H1 (cell line): ENCODE results near the gene GBX1. TPM values are rescaled to one million over a fixed set of nuclear protein-coding genes. Genes with fewer than 3 reads are reported as not detected.

ENCODE experiments used
- CTCF ChIA-PET: fragments of 300-600 bp; sonication (Branson Sonifier 250); formaldehyde crosslinking; loops from one replicate; lab custom pipeline; 2021; ENCODE audit not compliant: partially characterized antibody; lab: Charles Lee
- POLR2A ChIA-PET: fragments of 300-600 bp; sonication (Branson Sonifier 250); formaldehyde crosslinking; loops from one replicate; lab custom pipeline; 2021; ENCODE audit warnings: inconsistent platforms; ENCODE audit not compliant: partially characterized antibody; lab: Charles Lee
- DNase-seq, 2 experiments: peaks; one replicate each; pipeline versions ENCODE4 v3.0.0 to v3.0.0-alpha.2; 2010 to 2022; ENCODE audit warnings: low spot score in 2 of 2, low read depth in 1 of 2, mixed read lengths in 1 of 2
- FAIRE-seq: peaks from 2 replicates; lab custom pipeline; 2011; peaks lifted over from hg19 to GRCh38; lab: Jason Lieb, UNC
- H2AFZ ChIP-seq: 2 replicates; pipeline ENCODE4 v1.8.1; 2012; ENCODE audit warnings: low read length, inconsistent platforms
- H2AK5ac ChIP-seq: 2 replicates; pipeline ENCODE4 v1.6.1; 2013; ENCODE audit warnings: low read depth, low read length
- H2BK120ac ChIP-seq: replicated peaks from 2 replicates; pipeline ENCODE3; 2013; ENCODE audit warnings: low read depth, low read length, inconsistent platforms
- H2BK12ac ChIP-seq: 2 replicates; pipeline ENCODE4 v1.6.1; 2013; ENCODE audit warnings: low read depth, low read length
- H2BK15ac ChIP-seq: 2 replicates; pipeline ENCODE4 v1.6.1; 2013; ENCODE audit warnings: low read length
- H2BK20ac ChIP-seq: 2 replicates; pipeline ENCODE4 v1.6.1; 2013; ENCODE audit warnings: low read length
- H2BK5ac ChIP-seq: 2 replicates; pipeline ENCODE4 v1.6.1; 2013; ENCODE audit warnings: low read depth, low read length
- H3K14ac ChIP-seq: 2 replicates; pipeline ENCODE4 v1.6.1; 2013; ENCODE audit warnings: inconsistent platforms; ENCODE audit not compliant: insufficient read length
- H3K18ac ChIP-seq: 2 replicates; pipeline ENCODE4 v1.6.1; 2013; ENCODE audit warnings: low read length; ENCODE audit errors: extremely low read depth
- H3K23ac ChIP-seq: 2 replicates; pipeline ENCODE4 v1.6.1; 2013; ENCODE audit warnings: inconsistent platforms; ENCODE audit not compliant: insufficient read length
- H3K23me2 ChIP-seq: 2 replicates; pipeline ENCODE4 v1.6.1; 2013; ENCODE audit warnings: low read depth, low read length
- H3K27ac ChIP-seq: 2 replicates; pipeline ENCODE4 v1.6.1; 2011; ENCODE audit warnings: low read depth, low read length, inconsistent platforms
- H3K27me3 ChIP-seq, 4 experiments: replicated peaks in 1 of 4; 1 replicate in 1 of 4; 2 replicates in 3 of 4; pipeline versions ENCODE4 v1.6.1 to v1.8.1; 2011 to 2013; ENCODE audit warnings: low read length in 3 of 4, mild to moderate bottlenecking in 3 of 4, inconsistent platforms in 2 of 4, mixed read lengths in 2 of 4, moderate library complexity in 1 of 4; ENCODE audit not compliant: control insufficient read depth in 3 of 4, insufficient read depth in 3 of 4; ENCODE audit errors: extremely low read depth in 1 of 4
- H3K36me3 ChIP-seq, 4 experiments: 2 replicates each; pipeline versions ENCODE4 v1.6.1 to v1.8.1; 2011 to 2013; ENCODE audit warnings: mild to moderate bottlenecking in 4 of 4, low read length in 3 of 4, moderate library complexity in 2 of 4, control low read depth in 1 of 4, inconsistent platforms in 1 of 4; ENCODE audit not compliant: insufficient read depth in 4 of 4, control insufficient read depth in 2 of 4
- H3K4ac ChIP-seq: replicated peaks from 2 replicates; pipeline ENCODE3; 2013; ENCODE audit warnings: low read length, low read depth, mixed read lengths, inconsistent platforms; ENCODE audit not compliant: insufficient read length
- H3K4me1 ChIP-seq, 4 experiments: replicated peaks in 1 of 4; 1 replicate in 1 of 4; 2 replicates in 3 of 4; pipeline versions ENCODE4 v1.6.1 to v1.8.1; 2011 to 2013; ENCODE audit warnings: low read length in 3 of 4, inconsistent platforms in 2 of 4, mixed read lengths in 1 of 4; ENCODE audit not compliant: insufficient read depth in 4 of 4, control insufficient read depth in 3 of 4
- H3K4me2 ChIP-seq, 2 experiments: 2 replicates each; pipeline versions ENCODE4 v1.6.1 to v1.8.1; 2011 to 2013; ENCODE audit warnings: low read depth in 2 of 2, low read length in 2 of 2, control low read depth in 1 of 2, inconsistent platforms in 1 of 2, mild to moderate bottlenecking in 1 of 2; ENCODE audit not compliant: insufficient read depth in 1 of 2
- H3K4me3 ChIP-seq, 4 experiments: fragments of 200-600, 300-600 bp in 1 of 4; sonication (generic), shearing (Covaris generic), sonication (Bioruptor Twin) in 1 of 4; 2 replicates each; pipeline versions ENCODE4 v1.5.1 to v1.8.1; 2011 to 2016; ENCODE audit warnings: low read length in 4 of 4, low read depth in 3 of 4, control low read depth in 2 of 4, inconsistent platforms in 2 of 4, mild to moderate bottlenecking in 2 of 4, mixed read lengths in 1 of 4, moderate library complexity in 1 of 4; ENCODE audit not compliant: insufficient read depth in 2 of 4; ENCODE audit errors: extremely low read depth in 1 of 4
- H3K56ac ChIP-seq: replicated peaks from 2 replicates; pipeline ENCODE3; 2013; ENCODE audit warnings: low read depth, mild to moderate bottlenecking, mixed read lengths, low read length, inconsistent platforms; ENCODE audit not compliant: insufficient read length
- H3K79me1 ChIP-seq: 2 replicates; pipeline ENCODE4 v1.6.1; 2013; ENCODE audit warnings: low read depth, low read length, control low read depth
- H3K79me2 ChIP-seq, 2 experiments: 2 replicates each; pipeline versions ENCODE4 v1.6.1 to v1.8.1; 2012 to 2013; ENCODE audit warnings: low read length in 2 of 2, mild to moderate bottlenecking in 2 of 2, inconsistent platforms in 1 of 2; ENCODE audit not compliant: insufficient read depth in 2 of 2, control insufficient read depth in 1 of 2
- H3K9ac ChIP-seq, 4 experiments: replicated peaks in 1 of 4; 1 replicate in 1 of 4; 2 replicates in 3 of 4; pipeline versions ENCODE4 v1.6.1 to v1.8.1; 2011 to 2013; ENCODE audit warnings: low read depth in 3 of 4, low read length in 3 of 4, control low read depth in 2 of 4, mild to moderate bottlenecking in 2 of 4, moderate library complexity in 2 of 4, inconsistent platforms in 1 of 4; ENCODE audit errors: extremely low read depth in 1 of 4
- H3K9me3 ChIP-seq, 2 experiments: 2 replicates each; pipeline versions ENCODE4 v1.6.1 to v1.8.1; 2012 to 2013; ENCODE audit warnings: mild to moderate bottlenecking in 2 of 2, moderate library complexity in 2 of 2, control low read depth in 1 of 2, inconsistent platforms in 1 of 2, low read depth in 1 of 2, low read length in 1 of 2, mixed read lengths in 1 of 2; ENCODE audit not compliant: insufficient read depth in 2 of 2
- H4K20me1 ChIP-seq, 2 experiments: replicated peaks in 1 of 2; 2 replicates each; pipeline versions ENCODE3 to v1.8.1; 2011 to 2013; ENCODE audit warnings: inconsistent platforms in 2 of 2, low read length in 2 of 2, mild to moderate bottlenecking in 1 of 2; ENCODE audit not compliant: insufficient read depth in 2 of 2, control insufficient read depth in 1 of 2
- H4K5ac ChIP-seq: 2 replicates; pipeline ENCODE4 v1.6.1; 2013; ENCODE audit warnings: low read length, low read depth, mixed read lengths, inconsistent platforms; ENCODE audit not compliant: insufficient read length
- H4K8ac ChIP-seq: 2 replicates; pipeline ENCODE4 v1.8.0; 2013; ENCODE audit warnings: mild to moderate bottlenecking, moderate library complexity, low read length, inconsistent platforms; ENCODE audit not compliant: insufficient read depth; ENCODE audit errors: extremely low read depth
- H4K91ac ChIP-seq: replicated peaks from 2 replicates; pipeline ENCODE3; 2013; ENCODE audit warnings: low read length, mixed read lengths, inconsistent platforms; ENCODE audit not compliant: insufficient read length
- ASH2L ChIP-seq: fragments of 200-600, 300-600 bp; sonication (generic); IDR thresholded peaks from one replicate; pipeline ENCODE4 v1.7.1; 2017; ENCODE audit warnings: low read length
- ATF3 ChIP-seq: IDR thresholded peaks from 2 replicates; pipeline ENCODE4 v1.6.1; 2011; ENCODE audit warnings: low read depth, mild to moderate bottlenecking, low read length; ENCODE audit not compliant: insufficient read depth
- CBX8 ChIP-seq: fragments of 300-800, 300-1000 bp; sonication (generic); IDR thresholded peaks from 2 replicates; pipeline ENCODE4 v1.7.1; 2016; ENCODE audit warnings: low read depth, low read length, borderline replicate concordance
- CREB1 ChIP-seq: IDR thresholded peaks from 2 replicates; pipeline ENCODE4 v1.6.1; 2012; ENCODE audit warnings: inconsistent platforms
- CTCF ChIP-seq, 3 experiments: IDR thresholded peaks; 1 replicate in 2 of 3; 2 replicates in 1 of 3; pipeline versions ENCODE4 v1.5.1 to v1.6.1; 2011; ENCODE audit warnings: low read length in 3 of 3, mild to moderate bottlenecking in 3 of 3, inconsistent platforms in 2 of 3, low read depth in 1 of 3, moderate library complexity in 1 of 3; ENCODE audit not compliant: insufficient read depth in 1 of 3; ENCODE audit errors: control extremely low read depth in 1 of 3
- NANOG ChIP-seq: IDR thresholded peaks from 2 replicates; pipeline ENCODE4 v1.6.1; 2011; ENCODE audit warnings: low read length, low read depth, mild to moderate bottlenecking, inconsistent platforms; ENCODE audit not compliant: insufficient read depth, poor library complexity, severe bottlenecking
- PHF8 ChIP-seq: fragments of 200-600 bp; sonication (generic); conservative IDR thresholded peaks from 2 replicates; pipeline ENCODE4 v1.7.1; 2012; ENCODE audit warnings: low read depth, mild to moderate bottlenecking, inconsistent platforms, low read length, moderate library complexity
- RBBP5 ChIP-seq: IDR thresholded peaks from 2 replicates; pipeline ENCODE4 v1.7.1; 2012; ENCODE audit warnings: low read depth, mild to moderate bottlenecking, inconsistent platforms, low read length, moderate library complexity, borderline replicate concordance
- SIRT6 ChIP-seq: IDR thresholded peaks from one replicate; pipeline ENCODE4 v1.7.1; 2012; ENCODE audit warnings: low read length, inconsistent platforms
- SP4 ChIP-seq: IDR thresholded peaks from 2 replicates; pipeline ENCODE4 v1.6.1; 2012; ENCODE audit warnings: low read length, inconsistent platforms
- SRF ChIP-seq: IDR thresholded peaks from 2 replicates; pipeline ENCODE4 v1.6.1; 2011; ENCODE audit warnings: mild to moderate bottlenecking, low read depth, low read length, moderate library complexity
- WGBS, 2 experiments: shearing (Covaris generic) in 1 of 2; methylation state at CpG; one replicate each; pipeline versions ENCODE4 v1.1.6 to v1.1.7; 2013 to 2015; ENCODE audit warnings: low lambda C conversion rate in 2 of 2, mixed read lengths in 2 of 2, inconsistent platforms in 1 of 2, low coverage in 1 of 2, missing lambda C conversion rate in 1 of 2; ENCODE audit not compliant: insufficient replicate concordance in 2 of 2, insufficient coverage in 1 of 2, insufficient read length in 1 of 2; ENCODE audit errors: extremely low coverage in 1 of 2, missing lambda C conversion rate in 1 of 2; 5-methylcytosine and 5-hydroxymethylcytosine counted together
- polyA plus RNA-seq, 7 experiments: library from polyadenylated mRNA; depleted of rRNA in 3 of 7; stranded (reverse) in 5 of 7; unstranded in 2 of 7; fragments of >200 nt in 5 of 7; fragments of 200-250 nt in 2 of 7; gene quantifications; 1 replicate in 5 of 7; 2 replicates in 1 of 7; 4 replicates in 1 of 7; pipeline versions ENCODE4 v1.2.1 to v1.2.3, GENCODE V29; 2011 to 2013; ENCODE audit warnings: missing spikeins in 2 of 7, mixed read lengths in 2 of 7
- total RNA-seq: library from RNA; stranded (reverse); fragmentation: NEBNext Ultra II Directional; extraction: Animal tissue kit (Norgen Biotek cat#: 25700); gene quantifications from 2 replicates; pipeline ENCODE4 v1.2.1, GENCODE V29; 2021

GBX1 gene
- total and polyA plus RNA-seq, 2 of the 8 experiments (the other 6 are each of a cell fraction or from before 2014, with no cell fraction given): not detected

GRCh38 chr7:151215396-151215795 is 47.9 kb upstream of the GBX1 start:
- no peaks in the 10 kb centered on the region for H3K79me2 ChIP-seq
- no peaks in the 10 kb centered on the region for H3K23me2 ChIP-seq
- no peak overlapping the region for H2BK120ac ChIP-seq
- H3K36me3 ChIP-seq: peaks cover 31 to 69% (median 56%) of the 10 kb centered on the region in 4 experiments
- H3K4ac ChIP-seq: no peak overlapping the region
- H3K79me1 ChIP-seq: no peaks in the 10 kb centered on the region
- H3K23ac ChIP-seq: no peak overlapping the region
- H3K27me3 ChIP-seq: no peaks in the 10 kb centered on the region
- H3K14ac ChIP-seq: no peak overlapping the region
- H3K9me3 ChIP-seq: no peaks in the 10 kb centered on the region
- WGBS, 2 experiments: 94% methylated on average over 5 of the region's 5 CpGs; no CpG with 5 or more reads in 1 of the 2 experiments
- H4K20me1 ChIP-seq: peaks cover 5 to 6% of the 10 kb centered on the region in 2 experiments
- H2BK15ac ChIP-seq: no peak overlapping the region
- DNase-seq: no peak
- no peak overlapping the region for H2BK5ac ChIP-seq
- H2AFZ ChIP-seq: no peak overlapping the region
- no peak overlapping the region for H3K4me3 ChIP-seq
- no peak overlapping the region for H3K18ac ChIP-seq
- H2BK20ac ChIP-seq: no peak overlapping the region
- no peak overlapping the region for H3K27ac ChIP-seq
- H4K8ac ChIP-seq: no peak overlapping the region
- FAIRE-seq: no peak
- CTCF ChIA-PET: interaction anchor here (1.6 to 2.3 kb wide), 2 partner anchors 28 to 95 kb away, joined by 4 to 7 read pairs; no protein-coding TSS in a partner anchor
- TF ChIP-seq CBX8: no peak
- no peak for TF ChIP-seq RBBP5
- TF ChIP-seq SP4: no peak
- no peak for TF ChIP-seq ASH2L
- TF ChIP-seq CTCF (IDR thresholded peaks at IDR 0.05; ENCODE audit: control extremely low read depth in 1 of 3, insufficient read depth in 1 of 3, low read depth in 1 of 3, low read length in 3 of 3): no peak
- no peak for TF ChIP-seq SIRT6
- no peak for TF ChIP-seq SRF
- no peak for TF ChIP-seq CREB1
- no peak for TF ChIP-seq ATF3
- no peak for TF ChIP-seq NANOG
- no peak for TF ChIP-seq PHF8
- no peak overlapping the region for H3K56ac ChIP-seq
- no peak overlapping the region for H2AK5ac ChIP-seq
- H4K5ac ChIP-seq: no peak overlapping the region
- no peak overlapping the region for H2BK12ac ChIP-seq
- POLR2A ChIA-PET: interaction anchor here (5.7 kb wide), 1 partner anchor 11 kb away, joined by 36 read pairs; the partner anchor contains the start of gene ABCF2
- peaks cover 0 to 2% (median under 1%) of the 10 kb centered on the region in 4 experiments; a peak in 4 of 7 replicates for H3K4me1 ChIP-seq
- H4K91ac ChIP-seq: no peak overlapping the region
- no peak overlapping the region for H3K4me2 ChIP-seq
- no peak overlapping the region; a peak in 1 of 7 replicates for H3K9ac ChIP-seq
